GM21367 (cell line): ENCODE measurements around the gene R3HDM4.
A peak's percentile ranks its signal among the peaks of the same experiment; 100 is the strongest.

Source experiments
- ATAC-seq: cut with Tn5 transposase; IDR thresholded peaks from one replicate; pipeline ENCODE4 v1.9.1; 2021; ENCODE audit not compliant: unreplicated experiment

R3HDM4 gene

DNA sequence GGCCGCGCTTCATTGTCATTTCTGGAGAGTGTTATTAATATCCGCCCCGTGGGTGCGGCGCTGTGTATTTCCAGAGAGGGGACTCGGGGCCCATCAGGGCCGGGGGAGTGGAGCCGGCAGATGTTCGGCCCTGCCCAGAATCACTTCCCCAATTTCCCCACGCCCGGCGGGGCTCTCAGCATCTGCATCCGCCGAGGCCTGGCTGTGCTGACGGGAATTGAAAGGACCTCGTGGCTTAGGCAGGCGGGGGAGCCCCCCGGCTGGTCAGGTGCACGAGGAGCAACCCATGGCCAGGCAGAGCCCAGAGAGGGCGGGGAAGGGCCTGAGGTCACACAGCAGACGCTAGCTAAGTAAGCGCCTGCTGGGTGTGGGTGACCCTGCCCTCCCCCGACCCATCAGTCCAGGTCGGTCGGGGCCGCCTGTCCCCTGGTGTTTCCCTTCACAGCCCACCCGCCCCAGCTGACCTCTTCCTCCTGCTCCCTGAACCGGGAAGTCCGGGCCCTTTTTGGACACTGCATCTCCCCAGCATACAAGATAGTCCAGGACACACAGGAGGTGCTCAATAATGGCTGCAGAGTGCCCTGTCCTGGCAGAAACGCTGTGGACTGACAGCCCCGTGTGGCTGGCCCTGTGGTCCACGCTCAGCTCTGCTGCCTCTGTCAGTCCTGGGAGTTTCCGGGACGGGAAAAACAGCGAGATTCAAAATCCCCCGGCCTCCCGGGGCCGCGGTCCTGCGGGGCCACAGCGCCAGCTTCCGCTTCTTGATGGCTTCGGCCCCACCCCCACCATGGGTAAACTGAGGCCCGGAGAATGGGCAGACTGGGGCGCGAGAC is 34.9 kb upstream of the R3HDM4 start:
- peak; percentile 42 for ATAC-seq

DNA sequence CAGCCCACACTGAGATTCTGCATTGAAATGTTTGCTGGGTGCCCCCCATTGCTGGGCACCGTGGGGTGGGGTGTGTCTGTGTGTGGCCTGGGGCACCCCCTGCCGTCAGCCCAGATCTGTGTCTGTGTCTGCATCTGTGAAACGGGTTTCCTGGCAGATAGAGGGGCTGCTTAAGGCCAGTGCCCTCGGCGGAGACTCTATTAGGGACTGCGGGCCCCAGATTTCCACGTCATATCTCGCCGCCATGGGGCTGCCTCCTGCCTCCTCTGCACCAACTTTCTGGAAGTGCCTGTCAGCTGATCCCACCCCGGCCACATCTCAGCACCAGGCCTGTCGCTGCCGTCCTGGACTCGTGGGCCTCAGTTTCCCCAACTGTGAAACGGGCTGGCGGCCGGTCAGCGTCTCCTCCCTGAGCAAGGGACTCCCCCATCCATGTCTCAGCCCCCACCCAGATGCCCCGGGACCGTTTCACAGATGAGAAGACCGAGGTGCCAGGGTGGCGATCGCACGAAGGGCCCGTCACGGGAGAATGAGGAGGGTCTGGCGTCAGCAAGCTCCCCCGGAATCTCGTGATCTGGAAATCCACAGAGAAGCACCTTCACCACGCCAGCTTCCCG is 34.2 kb upstream of the R3HDM4 start:
- ATAC-seq = no peak

DNA sequence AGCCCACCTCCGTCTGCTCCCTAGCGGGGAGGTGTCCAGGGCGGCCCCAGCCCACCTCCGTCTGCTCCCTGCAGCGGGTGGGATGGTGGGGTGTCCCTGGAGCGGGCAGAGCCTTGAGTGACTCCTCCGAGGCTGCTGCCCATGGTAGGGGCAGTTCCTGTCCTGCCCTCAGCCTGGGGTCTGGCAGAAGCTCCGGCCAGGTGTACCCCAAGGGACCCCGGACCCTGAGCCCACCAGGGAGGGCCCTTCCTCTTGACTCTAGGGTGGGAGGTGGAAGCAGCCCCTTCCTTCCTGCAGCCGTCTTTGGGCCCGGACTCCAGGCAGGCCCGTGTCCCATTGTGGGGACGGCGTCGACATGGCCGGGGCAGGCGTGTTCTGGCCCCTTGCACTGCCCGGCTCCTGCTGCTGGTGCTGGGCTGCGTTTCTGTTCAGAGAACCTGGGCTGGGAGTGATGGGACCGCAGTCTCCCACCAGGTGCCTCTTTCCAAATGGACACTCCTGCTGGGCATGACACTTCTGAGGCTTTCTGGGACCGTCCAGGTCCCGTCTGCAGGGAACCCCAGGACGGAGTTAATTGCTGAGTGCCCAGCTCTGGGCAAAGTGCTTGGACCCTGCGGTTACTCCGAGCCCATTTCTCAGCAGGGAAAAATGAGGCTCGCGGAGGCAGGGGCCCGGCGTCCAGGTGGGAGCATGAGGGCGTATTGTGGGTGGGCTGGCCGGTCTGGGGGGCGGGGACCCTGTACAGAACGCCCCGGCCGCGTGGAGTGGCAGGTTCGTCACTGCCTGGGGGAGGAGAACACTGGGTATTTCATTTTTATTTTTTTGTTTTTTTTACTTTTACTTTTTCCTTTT is 32.6 kb upstream of the R3HDM4 start:
- no peak for ATAC-seq

- no peak for ATAC-seq
Measured at GRCh38 chr19:944663-945241, 31.7 kb upstream of the R3HDM4 start.

GRCh38 chr19:944171-944567 is 31.1 kb upstream of the R3HDM4 start:
- no peak for ATAC-seq

- no peak for ATAC-seq
Measured at GRCh38 chr19:943551-944170, 30.6 kb upstream of the R3HDM4 start.

GRCh38 chr19:942133-942645 is 29.2 kb upstream of the R3HDM4 start:
- no peak for ATAC-seq

GRCh38 chr19:941292-942132 is 28.5 kb upstream of the R3HDM4 start:
- no peak for ATAC-seq

DNA sequence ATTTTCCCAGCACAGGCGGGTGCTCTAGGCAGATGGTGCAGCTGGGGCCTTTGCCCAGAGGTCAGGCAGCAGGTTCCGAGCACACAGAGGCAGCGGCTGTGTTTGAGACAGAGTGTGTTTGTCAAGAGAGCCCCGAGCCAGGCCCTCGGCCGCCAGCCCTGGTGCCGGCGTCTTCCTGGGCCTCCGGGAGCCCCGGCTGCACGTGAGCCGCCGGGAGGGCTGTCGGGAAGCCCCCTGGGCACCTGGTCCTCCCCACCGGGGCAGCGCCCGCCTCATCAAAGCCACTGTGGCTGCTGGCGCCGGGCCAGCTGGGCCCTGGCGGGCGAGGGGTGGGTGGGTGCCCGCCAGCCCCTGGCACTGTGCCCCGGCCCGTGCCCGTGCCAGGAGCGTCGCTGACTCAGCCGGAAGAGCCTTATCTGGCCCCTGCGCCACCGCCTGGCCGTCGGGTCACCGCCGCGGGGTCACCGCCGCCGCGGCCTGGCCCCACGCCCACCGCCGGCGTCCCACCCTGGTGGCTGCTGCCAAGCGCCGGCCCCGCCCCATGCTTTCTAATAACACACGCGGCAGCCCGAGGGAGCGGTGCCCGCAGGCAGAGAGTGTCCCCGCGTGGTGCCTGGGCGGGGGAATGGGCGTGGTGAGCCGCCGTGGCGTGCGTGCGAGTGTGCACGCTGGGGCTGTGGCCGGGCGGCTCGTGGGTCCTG is 27.7 kb upstream of the R3HDM4 start:
- no peak for ATAC-seq

- no peak for ATAC-seq
Measured at GRCh38 chr19:939922-940321, 26.9 kb upstream of the R3HDM4 start.

DNA sequence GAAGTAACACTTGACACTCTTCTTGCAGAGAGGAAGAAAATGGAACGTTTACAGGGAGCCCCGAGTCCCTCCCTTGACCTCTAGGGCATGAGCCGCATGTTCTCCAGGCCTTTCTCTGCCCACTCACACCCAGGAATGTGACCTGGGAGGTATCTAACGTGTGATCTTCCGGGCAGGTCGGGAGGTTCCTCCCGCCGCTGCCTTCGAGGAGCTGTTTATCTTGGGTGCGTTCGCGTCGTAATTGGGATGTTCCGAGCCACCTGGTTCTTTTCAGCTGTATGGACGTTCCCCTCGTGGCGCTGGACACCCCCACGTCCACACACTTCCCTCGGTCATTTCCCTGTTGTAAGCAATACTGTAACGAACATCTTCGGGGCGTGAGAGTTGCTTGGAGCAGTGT is 26.4 kb upstream of the R3HDM4 start:
- no peak for ATAC-seq

DNA sequence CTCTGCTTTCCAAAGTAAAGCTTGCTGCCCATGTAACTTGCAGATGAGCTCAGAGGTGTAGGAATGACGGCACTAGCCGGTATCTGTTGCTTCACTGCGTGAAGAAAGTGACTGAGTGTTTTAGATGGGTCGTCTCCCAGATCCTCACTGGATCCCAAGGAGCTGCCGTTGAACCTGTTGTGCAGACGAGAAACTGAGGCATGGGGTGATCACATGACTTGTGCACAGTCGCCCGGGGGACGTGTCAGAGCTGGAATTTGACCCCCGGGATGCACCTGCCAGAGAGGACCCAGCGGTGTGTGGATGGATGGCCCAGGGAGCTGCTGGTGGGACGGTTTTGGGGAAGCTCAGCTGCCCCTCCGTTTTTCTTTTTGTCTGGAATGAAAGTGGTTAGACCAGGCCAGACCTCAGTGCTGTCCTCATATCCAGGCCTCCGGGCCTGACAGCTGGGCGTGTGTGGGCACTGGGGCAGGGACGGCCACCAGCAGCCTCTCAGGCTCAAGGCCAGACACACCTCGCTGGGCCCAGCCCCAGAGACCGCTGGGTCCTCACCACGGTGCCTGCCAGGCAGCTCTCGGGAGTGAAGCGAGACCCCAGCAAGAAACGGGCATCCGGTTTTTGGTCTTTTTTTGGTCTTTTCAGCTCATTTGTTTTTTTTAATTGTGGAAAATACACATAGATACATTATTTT is 25.4 kb upstream of the R3HDM4 start:
- no peak for ATAC-seq

- ATAC-seq = no peak
Measured at GRCh38 chr19:937259-937694, 24.3 kb upstream of the R3HDM4 start.

DNA sequence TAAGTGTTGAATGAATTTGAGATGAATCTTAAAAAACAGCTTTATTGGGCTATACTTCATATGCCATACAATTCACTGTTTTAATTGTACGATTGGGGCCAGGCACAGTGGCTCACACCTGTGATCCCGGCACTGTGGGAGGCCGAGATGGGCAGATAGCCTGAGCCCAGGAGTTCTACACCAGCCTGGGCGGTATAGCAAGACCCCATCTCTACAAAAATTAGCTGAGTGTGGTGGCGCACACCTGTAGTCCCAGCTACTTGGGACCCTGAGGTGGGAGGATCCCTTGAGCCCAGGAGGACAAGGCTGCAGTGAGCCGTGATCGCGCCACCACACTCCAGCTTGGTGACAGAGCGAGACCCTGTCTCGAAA is 23.1 kb upstream of the R3HDM4 start:
- ATAC-seq = no peak

GRCh38 chr19:934865-935479 is 22.0 kb upstream of the R3HDM4 start:
- no peak for ATAC-seq

DNA sequence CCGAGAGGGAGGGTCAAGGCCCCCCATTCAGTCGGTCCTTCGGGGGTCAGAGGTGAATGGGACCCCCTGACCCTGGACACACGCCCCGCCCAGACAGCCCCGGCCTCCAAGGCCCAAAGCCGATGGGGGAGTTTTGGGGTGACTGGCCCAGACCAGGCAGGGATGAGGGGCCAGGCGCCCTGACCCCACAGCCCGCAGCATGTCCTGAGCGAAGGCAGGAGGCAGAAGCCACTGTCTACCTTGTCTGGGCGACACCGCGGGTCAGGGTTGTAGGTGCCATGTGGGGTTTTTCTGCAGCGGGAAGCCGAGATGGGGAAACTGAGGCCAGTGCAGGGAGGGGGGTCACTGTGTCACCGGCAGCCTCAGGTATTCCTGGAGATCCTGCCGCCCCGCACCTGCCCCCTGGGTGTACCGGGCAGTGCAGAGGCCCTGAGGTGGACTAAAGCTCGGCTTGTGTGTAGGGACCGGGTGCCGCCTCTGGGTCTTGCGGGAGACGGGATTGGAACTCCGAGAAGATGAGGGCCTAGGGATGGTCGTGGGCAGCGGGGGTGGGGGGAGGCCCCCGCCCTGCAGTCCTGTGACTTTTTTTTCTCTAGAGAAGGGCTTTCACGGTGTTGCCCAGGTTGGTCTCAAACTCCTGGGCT is 21.3 kb upstream of the R3HDM4 start:
- ATAC-seq = no peak

- no peak for ATAC-seq
Measured at GRCh38 chr19:933553-933882, 20.5 kb upstream of the R3HDM4 start.
